Measurements from ENCODE around the gene CHST3.

DNA sequence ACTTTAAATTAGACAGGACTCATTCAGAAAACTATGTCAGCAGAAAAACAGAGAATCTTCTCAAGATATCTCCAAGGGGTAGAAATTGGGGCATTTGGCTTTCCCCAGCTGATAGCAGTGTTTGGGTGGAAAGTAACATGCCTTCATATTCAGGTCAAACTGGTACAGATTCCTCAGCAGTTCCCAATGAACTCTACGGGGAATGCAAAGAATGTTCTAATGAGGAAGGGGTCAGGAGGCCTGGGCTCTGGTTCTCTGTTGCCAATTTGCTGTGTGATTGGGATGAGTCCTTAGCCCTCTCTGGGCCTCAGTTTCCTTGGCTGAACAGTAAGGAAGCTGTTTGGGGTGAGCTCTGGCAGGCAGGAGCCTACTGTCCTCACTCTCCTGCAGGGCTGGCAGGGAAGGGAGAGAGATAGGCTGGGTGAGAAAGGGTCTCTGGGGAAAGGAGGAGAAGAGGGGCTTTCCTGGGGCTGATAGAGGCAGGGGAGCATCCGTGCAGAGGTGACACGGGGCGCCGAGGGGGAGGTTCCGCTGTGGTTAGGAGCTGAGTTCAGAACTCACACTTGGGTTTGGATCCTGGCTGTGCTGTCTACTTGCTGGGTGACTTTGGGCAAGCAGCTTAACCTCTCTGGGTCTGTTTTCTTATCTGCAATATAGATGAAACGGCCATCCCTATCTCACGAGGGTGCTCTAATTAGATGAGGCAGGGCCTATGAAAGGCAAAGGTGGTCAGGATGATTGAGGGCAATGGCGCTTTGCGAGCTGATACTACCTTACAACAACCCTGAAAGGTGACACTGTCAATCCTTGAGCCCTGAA, 79.0 kb downstream of the CHST3 start:
- TF ChIP-seq SPI1 (IDR thresholded peaks at IDR 0.05; ENCODE audit: low read depth, low read length) (no peak), TAF1 (IDR thresholded peaks at IDR 0.05; ENCODE audit: low read depth, low read length) (no peak), PAX5 (IDR thresholded peaks at IDR 0.05; ENCODE audit: insufficient read depth, low read length, severe bottlenecking) (no peak), POLR2AphosphoS5 (IDR thresholded peaks at IDR 0.05; ENCODE audit: low read depth, low read length) (no peak), POLR2A (IDR thresholded peaks at IDR 0.05; ENCODE audit: low read depth, low read length) (no peak)
